H9 (cell line): ENCODE data around the gene RGS9. TPM values are rescaled to one million over a fixed set of nuclear protein-coding genes. Genes with fewer than 3 reads are reported as not detected.

Experiments
- DNase-seq: peaks from one replicate; pipeline ENCODE4 v3.0.0-alpha.2; 2017
- H2AFZ ChIP-seq: one replicate; pipeline ENCODE4 v1.6.1; 2013; ENCODE audit warnings: mild to moderate bottlenecking, low read length, control low read depth, moderate library complexity
- H2AK5ac ChIP-seq: 2 replicates; pipeline ENCODE4 v1.6.1; 2013; ENCODE audit warnings: low read length, control low read depth, mixed read lengths; ENCODE audit not compliant: insufficient read length
- H2BK120ac ChIP-seq: one replicate; pipeline ENCODE4 v1.6.1; 2013; ENCODE audit warnings: low read depth, mild to moderate bottlenecking, low read length, control low read depth, inconsistent platforms; ENCODE audit not compliant: poor library complexity, severe bottlenecking
- H2BK12ac ChIP-seq: 2 replicates; pipeline ENCODE4 v1.6.1; 2013; ENCODE audit warnings: low read length, control low read depth, mixed read lengths, low read depth; ENCODE audit not compliant: insufficient read length
- H2BK15ac ChIP-seq: 2 replicates; pipeline ENCODE4 v1.6.1; 2013; ENCODE audit warnings: low read depth, low read length, control low read depth
- H2BK20ac ChIP-seq: one replicate; pipeline ENCODE4 v1.6.1; 2013; ENCODE audit warnings: low read depth, mild to moderate bottlenecking, low read length, control low read depth, inconsistent platforms; ENCODE audit not compliant: poor library complexity, severe bottlenecking
- H2BK5ac ChIP-seq: 2 replicates; pipeline ENCODE4 v1.6.1; 2013; ENCODE audit warnings: low read length, control low read depth, mixed read lengths; ENCODE audit not compliant: insufficient read length
- H3K14ac ChIP-seq: 2 replicates; pipeline ENCODE4 v1.6.1; 2013; ENCODE audit warnings: low read length, control low read depth; ENCODE audit not compliant: insufficient read depth
- H3K18ac ChIP-seq: 2 replicates; pipeline ENCODE4 v1.6.1; 2013; ENCODE audit warnings: low read depth, mild to moderate bottlenecking, mixed read lengths, low read length, control low read depth; ENCODE audit not compliant: insufficient read length
- H3K23ac ChIP-seq: 2 replicates; pipeline ENCODE4 v1.6.1; 2013; ENCODE audit warnings: low read length, control low read depth, mixed read lengths, low read depth; ENCODE audit not compliant: insufficient read length
- H3K23me2 ChIP-seq: 2 replicates; pipeline ENCODE4 v1.6.1; 2013; ENCODE audit warnings: low read depth, mild to moderate bottlenecking, mixed read lengths, low read length, control low read depth; ENCODE audit not compliant: insufficient read length, poor library complexity, severe bottlenecking
- H3K27ac ChIP-seq: 2 replicates; pipeline ENCODE4 v1.5.1; 2013; ENCODE audit warnings: low read length, control low read depth, mixed read lengths, low read depth; ENCODE audit not compliant: insufficient read length
- H3K27me3 ChIP-seq: 2 replicates; pipeline ENCODE4 v1.6.1; 2013; ENCODE audit warnings: low read length, control low read depth, inconsistent platforms; ENCODE audit not compliant: insufficient read depth
- H3K4ac ChIP-seq: 2 replicates; pipeline ENCODE4 v1.6.1; 2013; ENCODE audit warnings: low read depth, mild to moderate bottlenecking, control low read depth, inconsistent platforms, low read length, moderate library complexity
- H3K4me1 ChIP-seq: 2 replicates; pipeline ENCODE4 v1.6.1; 2013; ENCODE audit warnings: low read length, control low read depth, inconsistent platforms; ENCODE audit not compliant: insufficient read depth
- H3K4me2 ChIP-seq: 2 replicates; pipeline ENCODE4 v1.6.1; 2013; ENCODE audit warnings: low read length, control low read depth, mixed read lengths; ENCODE audit not compliant: insufficient read length, insufficient read depth
- H3K56ac ChIP-seq: 2 replicates; pipeline ENCODE4 v1.6.1; 2013; ENCODE audit warnings: low read depth, mild to moderate bottlenecking, mixed read lengths, low read length, control low read depth; ENCODE audit not compliant: insufficient read length
- H3K79me1 ChIP-seq: 2 replicates; pipeline ENCODE4 v1.6.1; 2013; ENCODE audit warnings: low read depth, mild to moderate bottlenecking, moderate library complexity, low read length, control low read depth, inconsistent platforms; ENCODE audit not compliant: insufficient read depth, poor library complexity, severe bottlenecking
- H3K79me2 ChIP-seq: 2 replicates; pipeline ENCODE4 v1.6.1; 2013; ENCODE audit warnings: low read length, control low read depth, inconsistent platforms; ENCODE audit not compliant: insufficient read depth
- H3K9ac ChIP-seq: 2 replicates; pipeline ENCODE4 v1.6.1; 2013; ENCODE audit warnings: low read length, control low read depth, mixed read lengths; ENCODE audit not compliant: insufficient read length; ENCODE audit errors: extremely low read depth
- H3K9me3 ChIP-seq: one replicate; pipeline ENCODE4 v1.6.1; 2013; ENCODE audit warnings: low read depth, low read length, inconsistent platforms; ENCODE audit not compliant: control insufficient read depth
- H3T11ph ChIP-seq: one replicate; pipeline ENCODE4 v1.6.1; 2013; ENCODE audit warnings: mild to moderate bottlenecking, low read length, control low read depth, inconsistent platforms
- H4K20me1 ChIP-seq: one replicate; pipeline ENCODE4 v1.6.1; 2013; ENCODE audit not compliant: control insufficient read depth, insufficient read length, insufficient read depth
- H4K5ac ChIP-seq: 2 replicates; pipeline ENCODE4 v1.6.1; 2013; ENCODE audit warnings: low read depth, mild to moderate bottlenecking, mixed read lengths, low read length, control low read depth; ENCODE audit not compliant: insufficient read length
- H4K8ac ChIP-seq: replicated peaks from 2 replicates; pipeline ENCODE4 v1.6.1; 2013; ENCODE audit warnings: low read length, control low read depth, mixed read lengths, low read depth; ENCODE audit not compliant: insufficient read length
- H4K91ac ChIP-seq: 2 replicates; pipeline ENCODE4 v1.6.1; 2013; ENCODE audit warnings: low read depth, mild to moderate bottlenecking, moderate library complexity, mixed read lengths, low read length, control low read depth; ENCODE audit not compliant: insufficient read length
- H3K27ac Mint-ChIP-seq, 3 experiments: 2 replicates in 2 of 3; 3 replicates in 1 of 3; pipeline ENCODE4 v1.8.0; 2020 to 2021; ENCODE audit warnings: mixed read lengths in 3 of 3, mild to moderate bottlenecking in 1 of 3, moderate library complexity in 1 of 3
- H3K27me3 Mint-ChIP-seq: 2 replicates; pipeline ENCODE4 v1.8.0; 2021; ENCODE audit warnings: low read depth, mild to moderate bottlenecking, moderate library complexity, mixed read lengths
- H3K36me3 Mint-ChIP-seq, 3 experiments: 2 replicates in 2 of 3; 3 replicates in 1 of 3; pipeline ENCODE4 v1.8.0; 2020 to 2021; ENCODE audit warnings: low read depth in 3 of 3, mixed read lengths in 3 of 3; ENCODE audit not compliant: insufficient read depth in 1 of 3
- H3K4me1 Mint-ChIP-seq, 2 experiments: 2 replicates each; pipeline ENCODE4 v1.8.0; 2020; ENCODE audit warnings: mixed read lengths in 2 of 2
- H3K4me3 Mint-ChIP-seq, 2 experiments: 2 replicates in 1 of 2; 3 replicates in 1 of 2; pipeline ENCODE4 v1.8.0; 2020 to 2021; ENCODE audit warnings: mild to moderate bottlenecking in 2 of 2, mixed read lengths in 2 of 2, moderate library complexity in 1 of 2
- H3K9me3 Mint-ChIP-seq, 2 experiments: 2 replicates in 1 of 2; 3 replicates in 1 of 2; pipeline ENCODE4 v1.8.0; 2020; ENCODE audit warnings: mild to moderate bottlenecking in 2 of 2, mixed read lengths in 2 of 2, moderate library complexity in 1 of 2
- CTCF ChIP-seq: fragments of 200-600 bp; sonication (generic); conservative IDR thresholded peaks from 3 replicates; pipeline ENCODE4 v1.8.0; 2021; ENCODE audit warnings: antibody characterized with exemption, mild to moderate bottlenecking
- WGBS: extraction: QIAGEN DNeasy Blood & Tissue Kit; methylation state at CpG from one replicate; pipeline ENCODE4 v1.1.7; 2013; ENCODE audit warnings: missing lambda C conversion rate, low lambda C conversion rate, mixed read lengths; ENCODE audit not compliant: insufficient read length; ENCODE audit errors: extremely low coverage; 5-methylcytosine and 5-hydroxymethylcytosine counted together
- total RNA-seq: library from RNA; stranded (reverse); gene quantifications from 2 replicates; pipeline ENCODE4 v1.2.1, GENCODE V29; 2021

The RGS9 gene
- total RNA-seq, 1 experiment from 2014 or later, result 12.0 TPM

GRCh38 chr17:65173284-65173793 is 36.2 kb downstream of the RGS9 start:
- Histone ChIP-seq H3K18ac (no peak overlapping the region), H3K23me2 (no peaks in the 10 kb centered on the region), H3K4me1 (no peaks in the 10 kb centered on the region), H3K9ac (no peak overlapping the region), H3K9me3 (no peaks in the 10 kb centered on the region), H3K79me2 (no peaks in the 10 kb centered on the region), H2BK120ac (no peak overlapping the region), H4K5ac (no peak overlapping the region), H3K4ac (no peak overlapping the region), H2BK20ac (no peak overlapping the region), H4K91ac (no peak overlapping the region), H2BK15ac (no peak overlapping the region), H3K23ac (no peak overlapping the region), H2AFZ (no peak overlapping the region), H4K20me1 (no peaks in the 10 kb centered on the region), H3K27me3 (no peaks in the 10 kb centered on the region), H3K4me2 (no peak overlapping the region), H2AK5ac (no peak overlapping the region), H4K8ac (no peak overlapping the region), H3K14ac (no peak overlapping the region), H3K56ac (no peak overlapping the region), H3K79me1 (no peaks in the 10 kb centered on the region), H3T11ph (no peak overlapping the region), H2BK5ac (no peak overlapping the region), H2BK12ac (no peak overlapping the region), H3K27ac (no peak overlapping the region)
- no peak overlapping the region for H3K4me3 Mint-ChIP-seq
- no CpG with 5 or more reads among the region's 12 CpGs for WGBS
- peak; percentile 45 for DNase-seq
- no peak overlapping the region; a peak in 1 of 7 replicates for H3K27ac Mint-ChIP-seq
- H3K4me1 Mint-ChIP-seq, result peaks cover 3 to 4% of the 10 kb centered on the region in 2 experiments
- no peaks in the 10 kb centered on the region; a peak in 1 of 7 replicates for H3K36me3 Mint-ChIP-seq
- no peak for TF ChIP-seq CTCF
- no peaks in the 10 kb centered on the region for H3K9me3 Mint-ChIP-seq
- H3K27me3 Mint-ChIP-seq, result no peaks in the 10 kb centered on the region
